Activated T-helper 1 cell treated with Interleukin-2 at 50 U/mL for 16 hours (primary cell): ENCODE results near the gene SENP6.
"Not testable (repeated sequence)": the region's sequence is repeated elsewhere in the genome, so short reads cannot be mapped to it uniquely, and the experiment has no call there.

Experiments
- DNase-seq: peaks from one replicate; pipeline ENCODE4 v3.0.0-alpha.2; 2020; ENCODE audit warnings: low read depth

SENP6 gene

DNA sequence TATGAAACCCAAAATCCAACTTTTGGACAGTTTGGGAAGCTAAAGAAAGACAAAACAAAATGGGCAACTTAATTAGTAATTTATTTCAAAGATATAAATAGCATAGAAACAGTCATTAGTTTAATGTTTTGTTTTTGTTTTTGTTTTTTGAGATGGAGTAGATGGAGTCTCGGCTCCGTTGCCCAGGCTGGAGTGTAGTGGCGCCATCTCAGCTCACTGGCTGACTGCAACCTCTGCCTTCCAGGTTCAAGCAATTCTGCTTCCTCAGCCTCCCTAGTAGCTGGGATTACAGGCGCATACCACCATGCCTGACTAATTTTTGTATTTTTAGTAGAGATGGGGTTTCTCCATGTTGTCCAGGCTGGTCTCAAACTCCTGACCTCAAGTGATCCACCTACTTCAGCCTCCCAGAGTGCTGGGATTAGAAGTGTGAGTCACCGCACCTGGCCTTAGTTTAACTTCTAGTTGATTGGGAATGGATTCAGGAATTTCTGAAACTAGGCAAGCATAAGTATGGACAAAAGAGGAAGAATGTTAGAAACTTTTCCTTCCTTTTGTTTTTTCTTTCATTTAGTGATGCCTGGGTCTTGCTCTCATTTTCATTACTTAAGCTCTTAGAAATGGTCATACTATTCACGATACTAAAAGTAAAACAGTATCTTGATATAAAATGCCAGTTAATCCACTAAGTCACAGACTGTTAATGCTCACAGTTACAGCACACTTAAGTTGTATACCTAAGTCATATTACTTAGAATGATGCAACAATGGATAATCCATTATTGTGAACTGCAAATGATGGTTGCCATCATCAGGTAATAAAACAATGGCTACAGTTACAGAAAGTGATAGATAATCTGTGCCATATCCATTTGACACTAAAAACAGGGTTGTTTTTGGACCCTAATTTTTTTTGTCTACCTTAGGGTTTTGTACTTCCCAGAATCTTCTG lies 8.2 kb downstream of the SENP6 start:
- DNase-seq, result no peak

DNA sequence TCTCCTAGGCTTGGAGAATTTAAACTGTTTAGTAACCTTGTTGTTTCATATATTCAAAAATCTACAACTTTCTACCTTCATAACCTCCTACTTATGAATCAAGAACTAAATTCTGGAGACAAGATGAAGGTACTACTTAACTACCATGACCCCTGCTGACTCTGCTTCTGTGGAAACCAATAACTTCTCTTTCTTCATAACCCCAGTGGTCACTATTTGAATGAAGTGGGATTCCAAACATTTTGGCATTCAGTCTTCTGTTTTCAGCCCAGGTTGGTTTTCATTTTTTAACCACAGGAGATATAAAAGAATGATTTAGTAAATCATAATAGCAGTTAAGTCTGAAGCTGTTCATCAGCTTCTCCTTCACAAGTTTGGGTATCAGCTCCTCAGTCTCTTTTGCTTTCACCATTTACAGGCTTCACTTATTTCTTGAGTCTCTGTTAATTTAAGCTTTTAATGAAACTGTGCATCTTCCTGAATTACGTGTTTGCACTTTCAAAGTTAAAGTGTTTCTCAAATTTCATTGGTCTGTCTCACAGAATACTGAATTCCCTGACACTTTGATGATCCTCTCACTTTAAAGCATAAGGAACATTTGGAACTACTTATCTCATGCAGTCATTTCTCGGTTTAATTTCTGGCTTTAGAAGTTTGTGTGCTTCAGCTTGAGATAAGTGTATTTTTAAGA lies 9.5 kb downstream of the SENP6 start:
- no peak for DNase-seq

DNA sequence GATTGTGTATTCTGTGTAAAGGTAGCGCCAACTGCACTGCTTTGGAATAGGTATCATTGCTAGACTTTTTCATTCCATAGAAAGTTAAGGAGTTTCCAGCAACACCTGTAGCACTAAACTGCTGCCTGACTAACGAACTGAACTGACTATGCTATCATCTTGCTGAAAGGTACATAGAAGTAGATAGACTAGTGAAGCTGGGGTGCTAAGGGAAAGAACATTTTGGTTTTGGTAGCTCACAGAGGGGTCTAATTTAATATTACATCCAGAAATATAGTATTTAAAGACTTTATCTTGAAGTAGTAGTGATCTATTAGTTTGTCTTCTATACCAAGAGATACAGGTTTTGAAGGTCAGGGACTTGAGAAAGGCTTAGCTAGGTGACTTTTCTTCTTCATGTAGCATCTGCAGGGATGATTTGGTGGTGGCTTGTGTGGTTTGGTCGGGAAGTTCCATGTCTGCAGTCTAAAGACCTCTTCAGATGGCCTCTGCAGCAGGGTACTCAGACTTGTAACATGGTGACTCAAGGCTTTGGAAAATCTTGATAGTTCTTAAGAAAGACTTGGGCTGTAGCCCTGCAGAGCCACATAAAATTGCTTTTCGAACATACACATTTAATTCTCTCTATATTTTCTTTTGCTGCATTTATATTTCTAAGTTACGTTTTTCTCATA lies 10.2 kb downstream of the SENP6 start:
- DNase-seq, result no peak

DNA sequence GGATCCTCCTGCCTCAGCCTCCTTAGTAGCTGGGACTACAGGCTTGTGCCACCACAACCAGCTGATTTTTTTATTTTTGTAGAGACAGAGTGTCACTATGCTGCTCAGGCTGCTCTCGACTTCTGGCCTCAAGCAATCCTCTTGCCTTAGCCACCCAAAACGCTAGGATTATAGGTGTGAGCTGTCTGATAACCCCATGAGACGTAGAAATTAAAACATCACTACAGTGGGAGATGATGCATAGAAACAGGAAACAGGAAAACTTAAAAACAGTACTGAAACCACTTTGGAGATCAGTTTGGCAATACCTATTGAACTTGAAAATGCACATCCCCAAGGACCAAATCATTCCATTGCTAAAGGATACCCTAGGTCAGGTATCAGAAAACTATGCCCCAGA lies 10.8 kb downstream of the SENP6 start:
- DNase-seq, result no peak

DNA sequence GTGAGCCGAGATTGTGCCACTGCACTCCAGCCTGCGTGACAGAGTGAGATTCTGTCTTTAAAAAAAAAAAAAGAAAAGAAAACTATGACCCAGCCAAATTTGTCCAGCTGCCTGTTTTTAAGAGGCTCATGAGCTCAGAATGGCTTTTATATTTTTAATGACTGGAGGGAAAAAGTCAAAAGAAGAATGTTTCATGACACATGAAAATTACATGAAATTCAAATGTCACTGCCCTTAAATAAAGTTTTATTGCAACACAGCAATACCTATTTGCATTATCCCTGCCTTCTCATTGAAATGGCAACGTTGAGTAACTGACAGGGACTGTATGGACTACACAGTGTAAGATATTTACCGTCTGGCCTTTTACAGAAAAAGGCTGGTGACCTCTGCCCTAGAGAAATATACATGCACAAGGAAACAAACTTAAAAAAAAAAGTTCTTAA lies 11.4 kb downstream of the SENP6 start:
- DNase-seq, result no peak

DNA sequence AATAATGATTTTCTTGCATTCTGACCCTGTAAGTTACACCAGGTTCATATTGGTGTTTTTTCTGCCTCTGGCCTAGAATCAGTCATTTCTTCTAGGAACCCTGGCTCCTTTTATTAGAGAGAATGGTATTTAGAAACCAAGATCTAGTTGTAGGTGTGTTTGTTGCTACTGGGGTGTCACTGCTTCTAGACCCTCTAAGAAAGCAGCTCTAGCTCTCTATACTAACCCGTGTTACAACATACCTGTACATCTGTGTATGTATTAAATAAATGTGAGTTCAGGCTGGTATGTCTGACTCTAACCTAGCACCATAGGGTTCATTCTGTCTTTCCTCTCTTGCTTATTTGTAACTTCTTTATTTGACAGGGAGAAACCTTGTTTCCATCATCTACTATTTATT lies 16.8 kb downstream of the SENP6 start:
- DNase-seq, result no peak

DNA sequence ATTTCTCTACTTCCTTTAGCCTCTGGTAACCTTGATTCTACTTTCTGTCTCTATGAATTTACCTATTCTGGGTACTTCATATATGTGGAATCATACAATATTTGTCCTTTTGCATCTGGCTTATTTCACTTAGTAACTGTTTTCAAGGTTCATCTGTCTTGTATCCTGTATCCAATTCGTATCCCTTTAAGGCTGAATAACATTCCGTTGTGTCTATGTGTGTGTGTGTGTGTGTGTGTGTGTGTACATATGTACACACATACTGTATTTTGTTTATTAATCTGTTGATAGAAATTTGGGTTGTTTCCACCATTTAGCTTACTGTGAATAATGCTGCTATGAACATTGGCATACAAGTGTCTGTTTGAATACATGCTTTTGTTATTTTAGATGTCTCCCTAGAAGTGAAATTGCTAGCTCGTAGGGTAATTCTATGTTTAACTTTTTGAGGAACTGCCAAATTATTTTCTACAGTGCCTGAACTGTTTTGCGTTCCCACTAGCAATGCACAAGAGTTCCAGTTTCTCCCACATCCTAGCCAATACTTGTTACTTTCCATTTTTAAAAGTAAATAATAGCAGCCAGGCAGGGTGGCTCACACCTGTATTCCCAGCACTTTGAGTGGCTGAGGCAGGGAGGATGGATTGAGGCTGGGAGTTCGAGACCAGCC lies 17.7 kb downstream of the SENP6 start:
- DNase-seq, result no peak

DNA sequence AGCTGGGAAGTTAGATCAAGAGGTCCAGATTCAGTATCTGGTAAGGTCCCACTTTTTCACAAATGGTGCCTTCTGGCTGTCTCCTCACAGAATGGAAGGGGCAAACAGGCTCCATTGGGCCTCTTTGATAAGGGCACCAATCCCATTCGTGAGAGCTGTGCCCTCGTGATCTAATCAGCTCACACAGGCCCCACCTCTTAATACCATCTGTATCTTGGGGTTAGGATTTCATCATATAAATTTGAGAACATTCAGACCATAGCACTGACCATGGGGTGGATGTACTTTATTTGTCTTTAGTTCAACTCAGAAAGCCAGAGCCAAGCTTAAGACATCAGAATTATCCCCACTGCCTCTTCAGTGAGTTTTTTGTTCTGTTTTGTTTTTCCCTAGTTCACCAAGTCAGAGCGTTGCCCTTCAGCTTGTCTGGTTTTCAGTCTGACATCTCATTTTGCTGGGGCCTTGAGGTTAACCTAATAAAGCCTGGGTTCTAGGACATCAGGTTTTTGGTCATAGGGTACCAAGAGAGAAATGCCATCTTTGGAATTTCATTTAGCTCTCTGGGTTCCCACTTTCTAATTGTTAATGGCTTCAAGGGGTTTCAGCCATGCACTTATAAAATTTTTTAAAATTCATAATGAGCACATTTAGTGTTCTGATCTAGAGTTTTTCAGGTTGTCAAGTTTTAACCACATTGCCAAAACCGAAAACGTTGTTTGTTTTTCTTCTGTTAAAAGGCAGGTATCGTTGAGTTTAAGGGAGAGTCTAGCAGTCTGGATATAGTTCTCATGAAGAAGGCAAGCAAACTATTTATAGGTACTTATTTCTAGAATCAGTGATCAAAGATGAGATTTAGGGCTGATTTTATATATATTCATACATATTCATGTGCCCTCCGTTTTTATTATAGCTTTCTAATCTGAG lies 19.0 kb downstream of the SENP6 start:
- no peak for DNase-seq

DNA sequence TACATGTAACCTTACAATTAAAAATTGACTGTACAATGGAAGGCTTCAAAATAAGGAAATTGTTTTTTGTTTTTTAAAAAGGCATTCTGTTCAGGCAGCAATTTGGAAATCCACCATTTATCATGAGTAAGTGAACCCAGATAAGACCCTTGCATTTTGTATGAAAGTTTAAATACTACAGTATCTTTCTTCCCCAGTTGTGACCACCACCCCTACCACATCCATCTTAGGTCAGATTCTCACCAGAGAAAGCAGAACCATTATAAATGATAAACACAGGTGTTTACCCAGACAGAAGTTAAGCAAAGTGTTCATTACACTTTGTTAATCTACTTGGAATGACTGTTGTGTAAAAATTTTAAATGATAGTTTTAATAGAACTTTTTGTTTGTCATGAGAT lies 20.2 kb downstream of the SENP6 start:
- DNase-seq, result no peak

DNA sequence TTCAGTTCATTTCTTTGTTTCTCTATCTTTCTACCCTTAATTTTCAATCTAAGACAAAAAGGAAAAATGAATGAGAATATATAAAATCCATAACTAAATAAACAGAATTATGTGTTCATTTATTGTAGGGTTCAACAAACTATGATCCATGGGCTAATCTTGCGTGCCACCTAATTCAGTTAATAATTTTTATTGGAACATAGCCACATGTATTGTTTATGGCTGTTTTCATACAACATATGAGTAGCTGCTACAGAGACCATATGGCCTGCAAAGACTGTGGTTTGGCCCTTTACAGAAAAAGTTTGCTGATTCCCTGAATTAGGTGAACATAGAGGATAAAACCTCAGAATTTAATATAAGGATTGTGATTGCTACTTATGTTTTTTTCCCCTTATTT lies 21.8 kb downstream of the SENP6 start:
- no peak for DNase-seq

DNA sequence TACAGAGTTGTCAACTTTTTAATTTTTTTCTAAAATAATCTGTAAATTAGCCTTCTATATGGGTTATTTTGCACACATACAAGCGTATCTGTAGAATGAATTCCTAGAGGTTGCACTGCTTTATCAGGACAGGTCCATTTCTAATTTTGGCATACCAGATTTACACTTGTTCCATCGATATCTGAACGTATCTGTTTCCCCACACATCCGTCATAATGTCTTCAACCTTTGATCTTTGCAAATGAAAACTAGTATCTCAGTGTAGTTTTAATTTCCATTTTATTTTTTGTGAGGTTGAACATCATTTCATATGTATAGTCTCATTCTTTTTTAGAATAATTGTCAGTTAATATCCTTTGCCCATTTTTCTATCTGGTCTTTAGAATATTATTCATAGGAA lies 22.7 kb downstream of the SENP6 start:
- no peak for DNase-seq

DNA sequence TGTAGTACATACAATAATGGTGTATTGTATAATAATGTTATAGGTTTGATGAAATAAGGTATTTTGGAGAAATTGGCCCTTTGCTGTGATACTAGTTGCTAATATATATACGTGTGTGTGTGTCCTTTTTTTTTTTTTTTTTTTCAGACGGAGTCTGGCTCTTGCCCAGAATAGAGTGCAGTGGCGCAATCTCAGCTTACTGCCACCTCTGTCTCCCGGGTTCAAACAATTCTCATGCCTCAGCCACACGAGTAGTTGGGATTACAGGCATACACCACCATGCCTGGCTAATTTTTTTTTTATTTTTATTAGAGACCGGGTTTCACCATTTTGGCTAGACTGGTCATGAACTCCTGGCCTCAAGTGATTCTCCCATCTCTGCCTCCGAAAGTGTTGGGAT lies 23.3 kb downstream of the SENP6 start:
- DNase-seq, result no peak

DNA sequence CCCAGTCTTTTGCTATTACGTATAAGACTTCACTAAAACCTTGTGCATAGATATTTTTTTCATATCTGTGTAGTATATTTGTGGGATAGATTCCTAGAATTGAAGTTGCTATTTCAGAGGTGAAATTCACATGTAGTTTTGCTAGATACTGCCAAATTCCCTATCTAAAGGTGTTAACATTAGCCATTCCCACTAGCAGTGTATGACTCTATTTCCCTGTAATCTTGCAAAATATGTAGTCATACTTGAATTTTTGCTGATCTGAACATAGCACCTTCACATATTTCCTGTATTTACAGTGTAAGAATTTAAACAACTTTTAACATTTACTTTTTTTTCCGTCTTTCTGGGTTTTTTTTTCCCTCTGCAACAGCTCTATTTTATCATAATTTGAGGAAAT lies 24.9 kb downstream of the SENP6 start:
- DNase-seq, result no peak

DNA sequence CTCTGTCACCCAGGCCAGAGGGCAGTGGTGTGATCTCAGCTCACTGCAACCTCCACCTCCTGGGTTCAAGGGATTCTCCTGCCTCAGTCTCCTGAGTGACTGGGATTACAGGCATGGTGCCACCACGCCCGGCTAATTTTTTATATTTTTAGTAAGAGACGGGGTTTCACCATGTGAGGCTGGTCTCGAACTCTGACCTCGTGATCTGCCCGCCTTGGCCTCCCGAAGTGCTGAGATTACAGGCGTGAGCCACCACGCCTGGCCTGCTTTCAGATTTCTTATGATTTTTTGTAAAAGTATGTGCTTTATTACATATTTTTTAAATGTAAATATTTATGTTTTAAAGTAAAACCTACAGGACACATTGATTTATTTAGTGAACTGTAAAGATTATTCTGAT lies 26.0 kb downstream of the SENP6 start:
- not testable (repeated sequence) for DNase-seq

DNA sequence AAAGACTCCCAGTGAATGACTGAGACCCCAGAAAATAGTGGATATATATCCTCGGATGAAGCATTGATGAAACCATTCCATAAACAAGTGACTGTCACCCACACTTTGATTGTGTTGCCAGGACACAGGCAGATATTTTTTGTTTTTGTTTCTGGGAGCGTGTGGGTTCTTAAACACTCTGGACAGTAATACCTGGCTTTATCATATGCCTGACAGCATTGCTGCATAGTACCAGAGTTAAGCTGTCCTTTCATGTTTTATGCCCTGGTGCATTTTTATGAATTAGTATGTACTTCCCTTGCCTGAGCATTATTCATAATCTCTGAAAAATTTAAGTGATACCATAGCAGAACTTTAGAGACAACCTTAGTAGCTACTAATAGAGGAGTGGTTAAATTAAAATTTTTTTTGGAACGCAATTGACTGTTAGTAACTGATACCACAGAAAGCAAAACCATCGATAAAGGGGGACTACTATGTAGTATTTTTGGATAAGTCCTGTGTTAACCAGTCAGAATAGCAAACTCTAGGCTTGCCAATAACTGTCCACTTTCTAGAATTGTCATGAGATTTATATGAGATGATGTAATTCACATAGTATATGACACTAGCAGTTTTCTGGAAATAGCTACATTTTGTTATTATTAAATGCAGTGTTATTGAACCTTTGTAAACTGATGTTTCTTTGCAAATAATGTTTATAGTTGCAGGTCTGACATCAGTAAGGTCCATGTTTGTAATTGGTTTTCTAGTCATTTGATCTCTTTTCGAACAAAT lies 30.4 kb downstream of the SENP6 start:
- DNase-seq, result no peak

DNA sequence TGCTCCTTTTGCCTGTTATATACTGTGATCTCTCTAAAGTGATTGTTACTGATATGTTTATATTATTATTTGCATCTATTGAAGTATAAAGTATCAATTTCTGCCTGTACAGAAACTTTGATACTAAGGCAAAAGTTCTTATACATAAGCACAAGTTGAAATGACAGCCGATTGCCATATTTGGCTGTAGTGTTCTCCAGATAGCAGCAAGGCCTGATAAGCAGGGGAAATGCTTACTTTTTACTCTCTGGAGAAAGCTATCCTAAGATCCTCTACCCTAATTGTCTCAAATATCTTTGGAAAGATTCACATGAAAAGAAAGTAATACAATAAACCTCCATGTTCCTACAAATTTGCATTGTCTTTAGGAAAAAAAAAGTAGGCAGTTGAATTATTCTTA lies 31.4 kb downstream of the SENP6 start:
- no peak for DNase-seq

DNA sequence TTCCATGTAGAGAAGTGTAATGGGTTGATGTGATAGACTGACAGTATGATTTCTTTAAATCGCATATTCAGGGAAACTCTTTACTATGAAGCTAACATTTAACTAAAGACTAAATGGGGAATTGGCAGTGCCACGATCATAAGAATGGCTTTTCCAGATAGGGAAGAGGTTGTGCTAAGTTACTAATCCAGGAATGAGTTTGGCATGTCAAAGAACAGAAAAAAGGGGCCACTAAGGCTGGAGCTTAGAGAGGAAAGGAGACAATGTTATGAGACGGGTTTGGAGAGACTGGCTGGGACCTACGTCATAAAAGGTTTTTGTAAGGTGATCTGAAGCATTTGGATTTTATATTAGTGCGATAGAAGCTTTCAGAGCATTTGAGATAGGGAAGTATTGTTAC lies 40.6 kb downstream of the SENP6 start:
- no peak for DNase-seq

DNA sequence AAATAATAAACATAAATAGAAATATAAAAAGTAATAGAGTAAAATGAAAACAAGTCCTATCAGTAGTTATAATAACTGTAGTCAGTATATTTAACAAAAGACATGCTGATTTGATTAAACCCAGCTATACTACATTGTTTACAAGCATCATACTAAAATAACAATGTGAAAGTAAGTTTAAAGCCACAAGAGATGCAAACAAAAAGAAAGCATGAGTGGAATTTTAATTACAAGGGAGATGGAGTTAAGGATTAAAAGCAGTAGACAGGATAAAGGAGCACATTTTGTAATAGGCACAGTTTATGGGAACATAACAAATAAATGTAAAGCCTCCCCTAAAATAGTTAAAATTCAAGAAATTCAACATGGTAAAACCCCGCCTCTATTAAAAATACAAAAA lies 41.5 kb downstream of the SENP6 start:
- no peak for DNase-seq

DNA sequence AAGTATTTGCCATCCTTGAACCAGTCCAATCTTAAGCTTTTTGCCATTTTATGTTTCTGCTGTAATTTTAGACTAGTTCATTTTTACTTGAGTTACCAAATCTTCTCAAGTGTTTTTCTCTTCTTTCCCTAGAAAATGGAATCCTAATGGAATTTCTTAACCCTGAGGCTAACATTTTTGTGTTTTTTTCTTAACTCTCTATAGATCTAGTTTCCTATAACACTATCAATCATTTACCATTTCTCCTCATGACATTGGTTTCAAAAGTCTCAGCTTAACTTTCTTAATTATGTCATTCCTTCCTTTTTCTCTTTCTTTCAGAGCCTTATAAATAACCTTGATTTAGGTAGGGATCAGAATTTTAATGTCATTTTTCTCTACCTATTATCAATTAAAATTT lies 54.8 kb downstream of the SENP6 start:
- DNase-seq, result no peak

DNA sequence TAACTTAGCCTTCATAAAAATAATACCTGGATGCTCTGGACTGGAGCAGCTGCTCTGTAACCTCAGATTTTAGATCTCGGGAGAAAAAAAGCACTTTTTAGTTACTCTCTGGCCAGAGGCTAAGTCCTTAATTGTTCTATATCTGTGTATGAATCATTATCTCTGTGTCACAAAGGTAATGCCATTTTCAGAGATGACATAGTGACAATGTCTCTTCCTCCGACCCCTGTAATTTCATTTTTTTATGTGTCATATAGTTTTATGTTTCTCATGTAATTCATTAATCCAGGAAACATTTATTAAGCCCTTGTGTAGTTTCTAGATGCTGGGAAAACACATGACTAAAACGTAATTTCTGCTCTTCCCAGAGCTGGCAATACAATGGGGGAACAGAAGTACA lies 55.6 kb downstream of the SENP6 start:
- no peak for DNase-seq
